Activated naive CD4-positive, alpha-beta T cell treated with Interleukin-2 at 50 U/mL for 16 hours (primary cell): ENCODE data around the gene UQCRQ.

Experiments
- DNase-seq: peaks from one replicate; pipeline ENCODE4 v3.0.0-alpha.2; 2020

The UQCRQ gene

GRCh38 chr5:132916086-132916485, 49.6 kb downstream of the UQCRQ start:
- DNase-seq = no peak
